T47D (cell line): Measurements from ENCODE around the gene TCL1B.

Experiments used
- DNase-seq, 2 experiments: peaks; one replicate each; pipeline versions ENCODE4 v3.0.0 to v3.0.0-alpha.2; 2011 to 2012; ENCODE audit warnings: low read depth in 1 of 2, low spot score in 1 of 2
- JUND ChIP-seq: IDR thresholded peaks from 2 replicates; pipeline ENCODE4 v1.6.1; 2012; ENCODE audit warnings: low read depth
- in situ Hi-C: cut with HindIII; loops from 2 replicates; pipeline ENCODE4 v1.10.0; 2016; ENCODE audit warnings: low sequenced_read_pairs, low pct_unique_long_range_greater_than_20kb

The TCL1B gene

DNA sequence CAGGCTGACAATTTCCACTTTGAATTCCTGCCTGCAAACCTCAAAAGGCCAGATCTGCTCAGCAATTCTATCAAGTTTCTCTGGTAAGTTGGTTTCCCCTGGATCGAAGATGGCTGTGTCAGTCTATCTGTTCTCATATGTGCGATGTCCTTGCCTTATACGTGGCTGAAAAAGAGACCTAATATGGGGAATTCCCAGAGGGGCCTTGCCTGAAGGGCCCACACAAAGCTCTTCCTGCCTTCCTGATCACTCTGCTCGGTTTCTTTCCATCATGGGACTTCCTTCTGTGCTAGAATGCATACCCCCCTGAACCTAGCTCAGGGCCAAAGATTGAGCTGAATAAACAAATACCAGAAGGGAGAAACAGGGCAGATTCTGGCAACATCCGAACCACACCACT, 13.2 kb downstream of the TCL1B start:
- TF ChIP-seq JUND: no peak
- in situ Hi-C loops: no loop called here
- DNase-seq: no peak

DNA sequence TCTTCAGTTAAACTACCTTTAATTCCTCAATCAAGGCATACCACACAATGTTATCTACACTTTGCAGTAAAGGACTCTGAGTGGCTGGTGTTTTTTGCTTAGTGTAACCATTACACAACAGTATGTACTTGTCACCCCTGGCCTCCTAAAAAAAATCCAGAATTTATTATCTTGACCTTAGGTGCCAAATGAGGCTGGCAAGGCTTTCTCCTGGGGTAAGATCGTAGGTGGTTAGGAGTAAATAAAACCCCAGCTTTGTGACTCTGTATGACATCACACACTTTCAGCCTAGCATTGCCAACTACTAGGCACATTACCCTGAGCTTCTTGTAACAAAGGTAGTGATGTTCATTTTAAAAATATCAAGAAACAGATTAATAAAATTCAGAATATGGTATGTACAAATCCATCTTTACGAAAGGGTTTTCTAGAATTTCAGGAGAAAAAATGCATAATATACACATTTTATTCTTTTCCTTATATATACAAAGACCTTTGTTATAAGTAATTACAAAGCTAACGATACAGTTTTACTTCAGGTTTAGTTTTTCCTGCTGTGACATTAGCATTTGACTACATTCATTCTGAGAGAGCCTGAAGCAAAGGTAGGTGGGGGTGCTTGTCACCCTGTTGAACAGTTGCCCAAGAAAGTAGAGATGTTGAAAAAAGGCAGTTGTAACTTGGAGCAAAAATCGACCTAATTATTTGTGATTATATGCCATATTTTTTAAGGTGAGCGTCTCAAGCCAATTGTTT, 14.2 kb downstream of the TCL1B start:
- no peak for DNase-seq
- in situ Hi-C loops: no loop called here
- TF ChIP-seq JUND: no peak

DNA sequence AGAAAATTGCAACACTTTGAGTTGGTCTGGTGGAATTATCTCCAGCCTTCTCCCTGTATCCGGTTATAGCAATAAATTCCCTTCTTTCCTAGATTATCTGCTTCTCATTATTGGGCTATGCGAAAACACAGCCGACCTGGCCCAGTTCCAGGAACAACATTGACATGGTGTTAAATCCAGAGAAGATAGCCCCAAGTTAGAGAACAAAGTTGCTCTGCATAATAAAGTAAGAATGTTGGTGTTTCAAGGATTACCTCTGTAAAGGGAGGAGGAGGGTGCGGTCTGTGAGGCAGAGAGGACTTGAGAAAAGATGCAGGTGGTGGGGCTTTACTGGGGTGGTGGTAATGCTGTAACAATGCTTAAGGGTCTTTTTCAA, 15.6 kb downstream of the TCL1B start:
- DNase-seq: no peak
- in situ Hi-C loops: no loop called here
- TF ChIP-seq JUND: no peak

DNA sequence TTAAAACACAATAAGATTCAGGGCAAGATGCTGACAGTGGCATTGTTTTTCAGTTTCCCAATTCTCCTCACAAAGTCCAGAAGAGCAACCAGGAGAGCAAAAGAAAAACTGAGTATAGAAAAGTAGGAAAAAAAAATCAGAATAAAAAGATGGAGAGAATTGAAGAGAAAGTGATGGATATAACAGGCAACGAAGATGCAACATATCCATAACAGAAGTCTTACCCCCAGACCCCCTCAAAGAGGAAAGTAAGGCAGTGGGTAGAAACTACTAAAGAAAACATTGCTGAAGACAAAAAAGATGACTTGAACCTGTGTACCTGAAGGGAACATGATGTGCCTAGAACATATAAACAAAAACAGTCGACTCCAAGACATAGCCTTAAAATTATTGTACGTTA, 17.1 kb downstream of the TCL1B start:
- TF ChIP-seq JUND: no peak
- in situ Hi-C loops: no loop called here
- DNase-seq: no peak

DNA sequence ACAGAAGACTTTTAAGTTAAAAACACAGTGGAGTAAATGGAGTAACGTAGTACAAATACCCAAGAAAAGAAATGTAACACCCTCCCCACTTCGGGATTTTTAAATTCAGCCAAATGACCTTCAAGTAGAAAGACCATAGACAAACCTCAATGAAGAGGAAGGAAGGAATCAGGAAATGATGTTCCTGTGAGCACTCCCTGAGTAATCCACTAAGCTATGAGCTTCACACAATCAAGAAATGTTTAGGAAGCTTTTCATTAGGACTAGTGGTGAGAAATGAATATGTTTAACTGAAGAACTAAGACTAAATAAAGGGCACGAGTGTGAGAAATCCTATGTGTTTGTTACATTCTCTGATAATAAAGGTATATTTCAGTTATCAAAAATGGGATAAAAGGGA, 17.6 kb downstream of the TCL1B start:
- no peak for DNase-seq
- in situ Hi-C loops: no loop called here
- no peak for TF ChIP-seq JUND

DNA sequence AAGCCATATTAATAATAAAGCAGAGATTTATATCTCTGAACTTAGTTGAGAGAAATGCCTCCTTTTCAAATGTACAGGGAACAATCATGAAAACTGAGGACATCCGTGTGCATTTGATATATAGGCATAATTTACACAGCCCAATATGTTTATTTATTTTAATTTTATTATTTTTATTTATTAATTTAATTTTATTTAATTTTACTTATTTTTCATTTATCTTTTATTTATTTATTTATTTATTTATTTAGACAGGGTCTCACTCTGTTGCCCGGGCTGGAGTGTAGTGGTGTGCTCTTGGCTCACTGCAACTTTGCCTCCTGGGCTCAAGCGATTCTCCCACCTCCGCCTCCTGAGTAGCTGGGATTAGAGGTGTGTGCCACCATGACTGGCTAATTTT, 19.3 kb downstream of the TCL1B start:
- in situ Hi-C loops: no loop called here
- no peak for DNase-seq
- TF ChIP-seq JUND: no peak

- in situ Hi-C loops: no loop called here
- no peak for DNase-seq
- TF ChIP-seq JUND: no peak
These were observed 21.1 kb downstream of the TCL1B start for GRCh38 chr14:95707327-95707726.

GRCh38 chr14:95710106-95710505, 23.9 kb downstream of the TCL1B start:
- in situ Hi-C loops: no loop called here
- no peak for TF ChIP-seq JUND
- DNase-seq: no peak

DNA sequence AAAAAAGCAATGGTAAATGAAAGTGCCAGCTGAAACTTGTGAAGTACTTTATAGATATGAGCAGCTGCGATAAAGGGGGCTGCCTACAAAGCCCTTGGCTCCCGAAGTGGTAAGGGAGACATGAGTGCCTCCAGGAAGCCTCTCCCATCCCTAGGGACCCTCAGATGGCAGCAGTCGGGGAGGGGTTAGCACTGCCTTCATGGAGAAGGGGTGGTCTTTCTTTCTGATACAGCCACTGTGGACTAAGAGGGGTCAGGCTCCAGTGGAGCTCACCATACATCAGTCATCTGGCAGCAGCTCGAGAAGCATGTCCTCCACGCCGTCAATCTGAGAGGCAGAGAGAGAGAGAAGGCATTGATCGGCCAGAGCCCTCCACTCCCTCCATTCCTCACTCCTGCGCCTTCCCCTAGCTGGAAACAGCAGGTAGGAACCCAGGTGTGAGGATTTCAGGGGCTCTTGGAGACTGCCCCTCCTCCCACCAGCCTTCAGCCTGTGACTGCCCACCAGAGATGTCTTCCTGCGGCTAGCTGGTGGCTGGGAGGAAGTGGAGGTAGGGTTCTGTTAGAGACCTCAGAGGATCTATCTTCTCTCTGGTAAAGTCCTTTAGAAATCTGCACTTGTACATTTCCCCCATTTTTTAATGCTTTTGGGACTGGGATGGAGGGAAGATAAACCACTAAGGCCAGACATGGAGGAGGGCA, 25.4 kb downstream of the TCL1B start:
- in situ Hi-C loops: no loop called here
- no peak for DNase-seq
- TF ChIP-seq JUND: no peak

DNA sequence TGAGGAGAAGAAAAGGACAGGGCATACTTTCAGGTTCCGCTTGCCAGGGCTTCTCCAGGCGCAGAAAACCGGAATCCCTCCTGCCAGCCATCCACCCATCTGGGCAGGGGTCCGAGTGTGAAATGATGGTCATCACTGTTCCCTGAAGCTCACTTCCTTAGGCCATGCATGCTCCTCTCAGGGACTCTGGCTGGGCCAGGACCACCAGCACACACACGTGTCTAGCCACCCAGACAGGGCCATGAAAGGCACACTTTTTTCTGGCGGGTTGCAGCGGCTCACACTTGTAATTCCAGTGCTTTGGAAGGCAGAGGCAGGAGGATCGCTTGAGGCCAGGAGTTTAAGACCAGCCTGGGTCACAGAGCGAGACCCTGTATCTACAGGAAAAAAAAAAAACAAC, 26.2 kb downstream of the TCL1B start:
- TF ChIP-seq JUND: no peak
- DNase-seq: no peak
- in situ Hi-C loops: no loop called here

GRCh38 chr14:95713596-95714371, 27.6 kb downstream of the TCL1B start, which contains the start of gene TCL1A:
Gene TCL1A (minus strand): TSS chr14:95714125. CDS start chr14:95714066, 59 bp downstream.
- TF ChIP-seq JUND: no peak
- in situ Hi-C loops: no loop called here
- DNase-seq: no peak

- no peak for TF ChIP-seq JUND
- in situ Hi-C loops: no loop called here
- DNase-seq: no peak
These were observed 36.4 kb downstream of the TCL1B start for GRCh38 chr14:95722525-95723190.
